ENCODE data around the gene SPSB3.
A peak's percentile ranks its signal among the peaks of the same experiment; 100 is the strongest.

The SPSB3 gene

DNA sequence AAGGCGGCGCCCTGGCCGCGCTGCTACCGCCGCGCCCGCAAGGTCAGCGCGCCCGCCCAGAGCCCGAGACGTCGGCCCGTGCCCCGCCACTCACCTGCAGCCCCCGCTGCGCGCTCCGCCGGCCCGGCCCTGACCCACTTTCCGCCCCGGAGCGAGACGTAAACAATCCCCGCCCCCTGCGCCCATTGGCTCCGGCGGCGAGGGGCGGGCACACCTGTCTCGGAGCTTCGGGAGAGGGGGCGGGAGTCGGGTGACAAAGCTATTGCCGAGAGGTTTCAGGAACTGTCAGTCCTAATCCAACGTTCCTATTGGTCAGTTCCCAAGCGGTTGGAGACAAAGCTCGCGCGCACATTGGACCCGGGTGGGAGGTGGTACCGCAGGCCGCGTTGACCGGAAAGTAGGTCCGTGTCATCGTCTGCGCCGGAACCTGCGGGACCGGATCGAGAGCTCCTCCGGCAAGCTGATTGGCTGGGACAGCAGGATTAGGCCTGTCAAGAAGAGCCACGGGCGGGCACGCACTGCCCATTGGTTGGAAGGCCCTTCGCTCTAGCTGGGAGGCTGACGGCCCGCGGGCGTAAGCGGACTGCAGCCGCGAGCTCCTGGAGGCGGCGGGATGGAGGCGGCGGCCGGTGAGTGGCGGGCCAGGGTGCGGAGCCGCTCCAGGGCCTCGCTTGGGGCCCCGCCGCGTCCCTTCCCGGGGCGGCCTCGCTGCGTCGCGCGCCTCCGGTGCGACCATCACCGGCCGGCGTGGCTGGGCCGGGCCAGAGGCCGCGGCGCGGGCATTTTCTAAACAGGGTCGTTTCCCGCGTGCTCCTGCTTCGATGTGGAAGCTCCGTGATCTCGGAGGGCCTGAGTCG is at the start of gene SPSB3, which contains the start of gene NUBP2:
SPSB3 (minus strand) TSS at position 164 of the 857 bp plus-strand sequence. CDS start 1,088 bp downstream, outside the sequence.
NUBP2 (plus strand) TSS at position 553 of the 857 bp plus-strand sequence; CDS start at position 614, 61 bp downstream.
- H3K4me3 ChIP-seq (replicated peaks; ENCODE audit: low read depth, low read length), result peak within 1 kb of the TSS; percentile 80
- TF ChIP-seq, protein P1, sequence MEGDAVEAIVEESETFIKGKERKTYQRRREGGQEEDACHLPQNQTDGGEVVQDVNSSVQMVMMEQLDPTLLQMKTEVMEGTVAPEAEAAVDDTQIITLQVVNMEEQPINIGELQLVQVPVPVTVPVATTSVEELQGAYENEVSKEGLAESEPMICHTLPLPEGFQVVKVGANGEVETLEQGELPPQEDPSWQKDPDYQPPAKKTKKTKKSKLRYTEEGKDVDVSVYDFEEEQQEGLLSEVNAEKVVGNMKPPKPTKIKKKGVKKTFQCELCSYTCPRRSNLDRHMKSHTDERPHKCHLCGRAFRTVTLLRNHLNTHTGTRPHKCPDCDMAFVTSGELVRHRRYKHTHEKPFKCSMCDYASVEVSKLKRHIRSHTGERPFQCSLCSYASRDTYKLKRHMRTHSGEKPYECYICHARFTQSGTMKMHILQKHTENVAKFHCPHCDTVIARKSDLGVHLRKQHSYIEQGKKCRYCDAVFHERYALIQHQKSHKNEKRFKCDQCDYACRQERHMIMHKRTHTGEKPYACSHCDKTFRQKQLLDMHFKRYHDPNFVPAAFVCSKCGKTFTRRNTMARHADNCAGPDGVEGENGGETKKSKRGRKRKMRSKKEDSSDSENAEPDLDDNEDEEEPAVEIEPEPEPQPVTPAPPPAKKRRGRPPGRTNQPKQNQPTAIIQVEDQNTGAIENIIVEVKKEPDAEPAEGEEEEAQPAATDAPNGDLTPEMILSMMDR (IDR thresholded peaks at IDR 0.05; ENCODE audit: low read depth, low read length, missing control alignments), result no peak
- DNase-seq (ENCODE audit: extremely low read depth, low read depth), result peak; percentile 100

DNA sequence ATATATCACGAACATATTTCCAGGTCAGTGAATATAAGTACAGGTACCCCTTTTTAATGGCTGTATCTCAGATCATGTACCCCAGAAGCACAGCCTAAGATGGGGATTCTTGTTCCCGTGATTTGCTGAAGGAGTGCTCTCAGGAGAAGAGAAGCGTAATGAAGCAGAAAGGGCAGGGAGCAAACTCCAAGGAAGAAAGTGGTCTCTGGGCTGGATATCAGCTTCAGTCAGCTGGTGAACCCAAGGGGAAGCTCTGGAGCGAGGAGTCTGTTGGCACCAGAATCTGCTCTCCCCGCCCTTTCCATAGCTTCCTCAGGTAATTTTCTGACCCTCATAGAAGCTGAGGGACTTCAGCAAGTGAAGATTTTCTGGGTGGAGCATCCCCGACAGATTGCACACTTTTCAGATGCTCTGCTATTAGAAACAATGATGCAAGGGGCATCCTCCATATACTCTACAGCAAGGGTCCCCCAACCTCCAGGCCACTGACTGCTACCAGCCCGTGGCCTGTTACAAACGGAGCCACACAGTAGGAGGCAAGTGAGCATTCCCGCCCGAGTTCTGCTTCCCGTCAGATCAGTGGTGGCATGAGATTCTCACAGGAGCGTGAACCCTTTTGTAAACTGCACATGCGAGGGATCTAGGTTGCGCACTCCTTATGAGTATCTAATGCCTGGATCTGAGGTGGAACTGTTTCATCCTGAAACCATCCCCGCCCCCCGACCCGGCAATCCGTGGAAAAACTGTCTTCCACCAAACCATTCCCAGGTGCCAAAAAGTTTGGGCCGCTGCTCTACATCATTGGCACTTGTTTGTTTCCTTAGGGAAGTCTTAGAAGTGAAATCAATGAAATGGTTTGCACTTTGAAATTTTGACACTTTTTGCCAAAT is 49.1 kb upstream of the SPSB3 start:
- no peak for DNase-seq (ENCODE audit: extremely low read depth, low read depth)
- no peak overlapping the region for H3K4me3 ChIP-seq (replicated peaks; ENCODE audit: low read depth, low read length)
- TF ChIP-seq, protein P1 (IDR thresholded peaks at IDR 0.05; ENCODE audit: low read depth, low read length, missing control alignments), result no peak

DNA sequence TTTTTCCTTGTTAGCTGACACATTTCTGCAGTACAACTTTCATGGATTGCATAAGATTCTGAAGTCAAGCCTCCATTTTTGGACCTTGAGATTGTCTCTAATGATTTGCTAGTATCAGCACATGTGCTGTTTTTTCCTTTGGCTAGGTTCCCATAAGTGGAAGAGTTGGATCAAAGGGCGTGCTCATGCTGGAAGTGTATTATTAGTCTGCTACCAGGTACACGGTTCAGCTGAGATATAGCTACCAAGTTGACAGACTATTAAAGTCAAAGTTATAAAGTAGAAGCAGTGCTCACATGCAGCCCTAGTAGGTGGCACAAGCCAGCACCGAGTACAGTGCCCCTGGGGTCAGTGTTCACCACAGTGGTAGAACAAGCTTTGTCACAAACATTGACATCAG is 47.8 kb upstream of the SPSB3 start:
- DNase-seq (ENCODE audit: extremely low read depth, low read depth), result no peak
- no peak overlapping the region for H3K4me3 ChIP-seq (replicated peaks; ENCODE audit: low read depth, low read length)
- TF ChIP-seq, protein P1 (IDR thresholded peaks at IDR 0.05; ENCODE audit: low read depth, low read length, missing control alignments), result no peak

DNA sequence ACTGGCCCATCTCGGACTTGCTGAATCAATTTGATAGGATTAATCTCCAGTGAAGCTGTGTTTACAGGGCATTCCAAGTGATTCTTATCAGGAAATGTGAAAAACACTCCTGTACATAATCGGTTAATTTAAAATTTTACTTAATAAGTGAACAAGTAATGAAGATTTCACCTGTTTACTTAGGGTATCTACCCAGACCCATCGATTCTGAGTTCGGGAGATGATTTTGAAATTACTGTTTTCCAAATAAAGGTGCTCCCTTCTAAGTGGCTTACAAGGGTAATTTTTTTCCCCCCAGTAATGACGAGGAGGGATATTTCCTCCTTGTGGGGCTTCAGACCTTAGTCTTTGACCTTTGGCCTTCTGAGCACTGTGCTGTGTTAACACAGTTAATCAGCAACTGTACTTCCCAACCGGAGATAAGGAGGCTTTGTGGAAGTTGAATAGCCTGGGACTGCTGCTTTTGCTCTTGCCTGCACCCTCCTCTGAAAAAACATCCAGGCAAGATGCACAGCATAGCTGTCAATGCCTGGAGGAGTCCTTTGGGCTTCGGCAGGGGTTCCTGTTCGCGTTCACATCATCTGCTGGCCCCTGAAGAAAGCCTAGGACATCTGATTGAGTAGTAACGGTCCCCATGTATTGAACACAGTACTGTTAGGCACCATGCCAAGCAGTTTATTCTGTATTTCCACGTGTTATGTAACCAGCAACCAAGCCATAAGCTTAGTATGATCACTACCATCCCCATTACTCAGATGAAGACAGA is 46.5 kb upstream of the SPSB3 start:
- no peak for DNase-seq (ENCODE audit: extremely low read depth, low read depth)
- TF ChIP-seq, protein P1 (IDR thresholded peaks at IDR 0.05; ENCODE audit: low read depth, low read length, missing control alignments), result no peak
- peak overlapping the region; percentile 99 for H3K4me3 ChIP-seq (replicated peaks; ENCODE audit: low read depth, low read length)

DNA sequence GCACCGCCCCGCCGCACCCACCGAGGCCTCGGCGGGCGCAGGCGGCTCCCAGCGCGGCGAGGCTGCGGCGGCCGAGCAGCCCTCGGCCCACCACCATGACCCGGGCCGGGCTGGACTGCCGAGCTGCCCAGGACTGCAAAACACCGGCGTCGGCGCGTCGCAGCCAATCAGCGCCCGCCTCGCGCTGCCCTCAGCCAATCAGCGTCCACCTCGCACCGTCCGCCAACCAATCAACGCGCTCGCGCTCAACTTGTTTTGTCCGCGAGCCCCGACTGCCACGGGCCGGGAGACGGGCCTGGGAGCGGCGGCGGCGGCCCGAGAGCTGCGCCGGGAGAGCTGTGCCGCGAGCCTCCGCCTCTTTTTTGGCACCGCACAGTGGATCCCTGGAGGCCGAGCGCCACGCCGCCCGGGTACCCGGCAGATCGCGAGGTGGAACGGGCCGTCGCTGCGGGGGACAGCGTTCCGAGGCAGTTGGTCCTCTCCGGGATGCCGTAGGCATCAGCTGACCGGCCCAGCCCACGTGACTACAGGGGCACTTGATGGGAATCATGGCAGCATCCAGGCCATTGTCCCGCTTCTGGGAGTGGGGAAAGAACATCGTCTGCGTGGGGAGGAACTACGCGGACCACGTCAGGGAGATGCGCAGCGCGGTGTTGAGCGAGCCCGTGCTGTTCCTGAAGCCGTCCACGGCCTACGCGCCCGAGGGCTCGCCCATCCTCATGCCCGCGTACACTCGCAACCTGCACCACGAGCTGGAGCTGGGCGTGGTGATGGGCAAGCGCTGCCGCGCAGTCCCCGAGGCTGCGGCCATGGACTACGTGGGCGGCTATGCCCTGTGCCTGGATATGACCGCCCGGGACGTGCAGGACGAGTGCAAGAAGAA is 44.6 kb upstream of the SPSB3 start, which contains the start of the genes FAHD1 and HAGH:
FAHD1 (plus strand) TSS at position 516 of the 883 bp plus-strand sequence; CDS start at position 549, 33 bp downstream.
HAGH (minus strand) TSS at position 135 of the 883 bp plus-strand sequence; CDS start at position 97, 38 bp downstream.
- H3K4me3 ChIP-seq (replicated peaks; ENCODE audit: low read depth, low read length), result peak within 1 kb of the TSS; percentile 99
- peak; percentile 71 for DNase-seq (ENCODE audit: extremely low read depth, low read depth)
- TF ChIP-seq, protein P1 (IDR thresholded peaks at IDR 0.05; ENCODE audit: low read depth, low read length, missing control alignments), result no peak
